HepG2 (cell line): Measurements from ENCODE around the gene PCDH10. TPM values are rescaled to one million over a fixed set of nuclear protein-coding genes. Genes with fewer than 3 reads are reported as not detected.

Experiments used
- ATAC-seq: fragments of 200-7000 bp; cut with Tn5 transposase; 3 replicates; pipeline ENCODE4 v1.9.1; 2020; ENCODE audit warnings: mild to moderate bottlenecking, moderate library complexity
- BruUV-seq: library from RNA; stranded (reverse); fragments of 400-500 nt; replicated peaks from 2 replicates; lab custom pipeline; 2021; lab: Mats Ljungman, UMichigan
- CTCF ChIA-PET: fragments of 300-600 bp; formaldehyde crosslinking; extraction: SDS; loops from one replicate; lab custom pipeline; 2021; ENCODE audit warnings: low total read pairs, inconsistent platforms, low intra/inter-chr PET ratio; lab: Yijun Ruan, JAX
- POLR2A ChIA-PET: fragments of 350-600 bp; sonication (Branson Sonifier 250); formaldehyde crosslinking; loops from one replicate; lab custom pipeline; 2020; ENCODE audit warnings: antibody characterized with exemption, inconsistent platforms; lab: Yijun Ruan, JAX
- DNase-seq: peaks from one replicate; pipeline ENCODE4 v3.0.0-alpha.2; 2015; ENCODE audit warnings: low spot score
- FAIRE-seq: peaks from 3 replicates; lab custom pipeline; 2011; peaks lifted over from hg19 to GRCh38; lab: Jason Lieb, UNC
- H2AFZ ChIP-seq: one replicate; pipeline ENCODE4 v1.6.1; 2011; ENCODE audit warnings: low read length, inconsistent platforms
- H3K27ac ChIP-seq: fragments of 300-600 bp; 3 replicates; pipeline ENCODE4 v1.8.0; 2011; ENCODE audit warnings: mixed run types, mild to moderate bottlenecking, mixed read lengths, low read length, inconsistent platforms; ENCODE audit not compliant: insufficient read depth; ENCODE audit errors: extremely low read length
- H3K27me3 ChIP-seq, 2 experiments: fragments of 200-600 bp in 1 of 2; 2 replicates in 1 of 2; 3 replicates in 1 of 2; pipeline versions ENCODE4 v1.6.0 to v1.8.0; 2011; ENCODE audit warnings: low read length in 2 of 2, mild to moderate bottlenecking in 2 of 2, moderate library complexity in 2 of 2, inconsistent platforms in 1 of 2; ENCODE audit not compliant: insufficient read depth in 2 of 2, control insufficient read depth in 1 of 2
- H3K36me3 ChIP-seq, 2 experiments: fragments of 200-600 bp in 1 of 2; replicated peaks in 1 of 2; 2 replicates in 1 of 2; 3 replicates in 1 of 2; pipeline versions ENCODE4 v1.5.1 to v1.8.0; 2011; ENCODE audit warnings: low read length in 2 of 2, inconsistent platforms in 1 of 2; ENCODE audit not compliant: insufficient read depth in 2 of 2, control insufficient read depth in 1 of 2
- H3K4me1 ChIP-seq: 2 replicates; pipeline ENCODE4 v1.5.1; 2012; ENCODE audit warnings: low read length, inconsistent platforms; ENCODE audit not compliant: insufficient read depth
- H3K4me2 ChIP-seq: 2 replicates; pipeline ENCODE4 v1.6.0; 2011; ENCODE audit warnings: low read depth, low read length, inconsistent platforms
- H3K4me3 ChIP-seq, 3 experiments: fragments of 200-600 bp in 1 of 3; sonication (generic), shearing (Covaris generic) in 1 of 3; replicated peaks in 1 of 3; 2 replicates each; pipeline ENCODE4 v1.5.1; 2011 to 2016; ENCODE audit warnings: low read length in 3 of 3, inconsistent platforms in 2 of 3, low read depth in 2 of 3, mild to moderate bottlenecking in 2 of 3, control low read depth in 1 of 3, mixed read lengths in 1 of 3; ENCODE audit not compliant: insufficient read depth in 1 of 3
- H3K79me2 ChIP-seq: one replicate; pipeline ENCODE4 v1.6.1; 2011; ENCODE audit warnings: low read length, inconsistent platforms; ENCODE audit not compliant: insufficient read depth
- H3K9ac ChIP-seq: 2 replicates; pipeline ENCODE4 v1.6.0; 2011; ENCODE audit warnings: mild to moderate bottlenecking, low read depth, low read length, inconsistent platforms; ENCODE audit not compliant: insufficient read depth
- H3K9me3 ChIP-seq: 2 replicates; pipeline ENCODE4 v1.5.1; 2012; ENCODE audit warnings: mild to moderate bottlenecking, low read length
- H4K20me1 ChIP-seq: 2 replicates; pipeline ENCODE4 v1.6.0; 2011; ENCODE audit warnings: inconsistent platforms, mild to moderate bottlenecking, low read length, moderate library complexity; ENCODE audit not compliant: insufficient read depth
- CEBPG ChIP-seq: IDR thresholded peaks from 2 replicates; pipeline ENCODE4 v1.6.1; 2016
- FOXA1 ChIP-seq, 2 experiments: fragments of 450-650 bp in 1 of 2; sonication (generic) in 1 of 2; formaldehyde crosslinking in 1 of 2; IDR thresholded peaks; 2 replicates each; pipeline versions ENCODE4 v1.4.0 to v1.6.1; 2016 to 2020; ENCODE audit warnings: missing genetic modification reagents in 1 of 2
- HMG20A ChIP-seq: IDR thresholded peaks from 2 replicates; pipeline ENCODE4 v1.6.1; 2016; ENCODE audit warnings: borderline replicate concordance
- KDM5A ChIP-seq: fragments of 200-600 bp; sonication (generic); IDR thresholded peaks from 2 replicates; pipeline ENCODE4 v1.7.0; 2018; ENCODE audit warnings: antibody characterized with exemption, mild to moderate bottlenecking, low read length, borderline replicate concordance
- MXD4 ChIP-seq: IDR thresholded peaks from 2 replicates; pipeline ENCODE4 v1.6.1; 2016; ENCODE audit warnings: mild to moderate bottlenecking, missing biosample characterization, missing genetic modification reagents
- MYNN ChIP-seq: sonication (generic); formaldehyde crosslinking; IDR thresholded peaks from 2 replicates; pipeline ENCODE4 v1.4.0; 2020; ENCODE audit warnings: mild to moderate bottlenecking, low read depth, missing genetic modification reagents
- POGZ ChIP-seq: sonication (generic); formaldehyde crosslinking; IDR thresholded peaks from 2 replicates; pipeline ENCODE4 v1.4.0; 2020; ENCODE audit warnings: mild to moderate bottlenecking, missing genetic modification reagents
- THRA ChIP-seq: sonication (generic); formaldehyde crosslinking; IDR thresholded peaks from 2 replicates; pipeline ENCODE4 v1.4.0; 2020; ENCODE audit warnings: missing genetic modification reagents, borderline replicate concordance
- ZNF777 ChIP-seq: sonication (generic); formaldehyde crosslinking; IDR thresholded peaks from 2 replicates; pipeline ENCODE4 v1.4.0; 2020; ENCODE audit warnings: missing genetic modification reagents
- WGBS: methylation state at CpG from one replicate; pipeline ENCODE4 v1.1.6; 2017; ENCODE audit warnings: low lambda C conversion rate; 5-methylcytosine and 5-hydroxymethylcytosine counted together
- in situ Hi-C: cut with HindIII; loops from 2 replicates; pipeline ENCODE4 v1.10.0; 2017; ENCODE audit warnings: low pct_unique_long_range_greater_than_20kb; ENCODE audit not compliant: extremely low pct_ligation_motif_present
- intact Hi-C: fragments of 100-400 bp; cut with micrococcal nuclease; formaldehyde crosslinking; loops from one replicate; pipeline ENCODE4 v1.10.0; 2022; ENCODE audit not compliant: unreplicated experiment
- polyA plus RNA-seq, 8 experiments: library from polyadenylated mRNA; depleted of rRNA in 3 of 8; stranded (reverse) in 7 of 8; unstranded in 1 of 8; fragments of >200 nt; fragmentation: Illumina TruSeq in 4 of 8; extraction: Trizol in 4 of 8; gene quantifications; 2 replicates each; pipeline versions ENCODE4 v1.2.1 to v1.2.3, GENCODE V29; 2011 to 2016; ENCODE audit warnings: low read depth in 4 of 8, missing spikeins in 1 of 8, mixed read lengths in 1 of 8; ENCODE audit not compliant: insufficient read depth in 1 of 8
- total RNA-seq, 5 experiments: library from RNA; depleted of rRNA; stranded (reverse); fragments of >200 nt; fragmentation: Illumina TruSeq; extraction: Trizol; gene quantifications; 2 replicates each; pipeline ENCODE4 v1.2.3, GENCODE V29; 2016; ENCODE audit warnings: low read depth in 1 of 5

The PCDH10 gene
- total and polyA plus RNA-seq, 2 of the 13 experiments (the other 11 are each of a cell fraction or from before 2014, with no cell fraction given): not detected

DNA sequence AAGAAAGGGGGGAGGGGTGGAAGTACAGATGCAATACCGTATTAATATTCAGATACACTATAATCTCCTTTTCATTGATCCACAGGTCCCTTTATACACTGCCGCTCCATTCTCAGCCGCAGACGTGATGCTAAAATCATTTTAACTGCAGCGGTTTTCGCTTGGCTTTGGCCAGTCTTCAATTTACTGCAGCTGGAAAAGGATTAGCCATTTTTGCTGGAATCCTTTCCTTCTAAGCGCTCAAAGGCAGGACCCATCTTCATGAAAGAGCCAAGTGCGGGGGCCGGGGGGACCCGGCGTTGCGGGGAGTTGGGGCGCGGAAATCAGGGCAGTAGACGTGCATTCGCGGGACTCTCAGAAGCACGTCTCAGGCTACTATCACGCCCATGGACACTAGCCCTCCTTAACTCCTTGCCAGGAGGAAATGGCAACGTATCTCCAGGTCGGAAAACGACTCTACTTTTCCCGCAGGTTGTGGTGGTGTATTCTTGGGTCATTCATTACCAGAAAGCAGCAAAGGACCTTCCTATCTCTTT, 1.7 kb upstream of the PCDH10 start (continued):
- TF ChIP-seq MYNN (CRISPR knock-in tag) (no peak), CEBPG (no peak), POGZ (no peak)
- TF ChIP-seq, all 625 proteins: peak for 0

DNA sequence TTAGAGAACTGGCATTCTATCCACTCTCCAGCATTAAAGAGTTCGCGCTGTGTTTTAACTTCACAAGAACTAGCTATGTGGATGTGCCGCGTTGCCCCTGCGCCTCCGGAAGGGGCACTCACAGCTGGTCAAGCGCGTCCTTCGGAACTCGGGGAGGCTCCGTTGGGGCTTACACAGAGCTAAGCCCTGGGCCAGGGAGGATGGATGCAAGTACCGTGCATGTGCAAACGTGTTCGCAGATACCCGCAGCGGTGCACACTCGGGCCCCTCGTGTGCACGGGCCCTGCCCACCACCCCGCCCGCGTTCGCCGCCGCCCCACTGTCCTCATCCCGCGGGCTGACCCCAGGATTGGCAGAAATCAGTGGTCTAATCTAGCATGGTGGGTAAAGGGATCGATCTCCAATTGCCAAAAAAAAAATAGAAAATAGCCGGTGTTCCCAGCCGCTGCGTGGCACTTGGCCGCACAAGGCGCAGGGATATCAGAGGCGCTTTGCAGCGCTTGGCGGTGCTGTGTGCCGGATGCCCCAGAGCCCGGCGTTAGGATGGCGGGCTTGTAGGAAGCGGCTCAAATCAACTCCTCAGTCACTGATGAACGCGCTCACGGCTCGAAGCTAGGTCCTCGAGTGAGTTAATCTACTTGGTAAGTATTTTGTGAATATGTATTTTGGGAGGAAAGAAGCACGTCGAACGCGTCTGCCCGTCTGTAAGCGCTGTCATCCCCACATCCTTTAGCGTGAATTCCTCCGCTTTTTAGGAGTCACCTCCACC, 989 bp upstream of the PCDH10 start:
- 77% methylated on average over 44 of the region's 54 CpGs for WGBS
- no peaks in the 10 kb centered on the region for H3K4me1 ChIP-seq
- no peak overlapping the region for H3K4me3 ChIP-seq
- H3K79me2 ChIP-seq: no peaks in the 10 kb centered on the region
- BruUV-seq: no TSS peak
- H4K20me1 ChIP-seq: no peaks in the 10 kb centered on the region
- intact Hi-C loops (no loop called here), in situ Hi-C loops (loop anchor here (10.0 kb wide), 1 partner anchor 337 kb away; no protein-coding TSS in a partner anchor)
- H2AFZ ChIP-seq: no peak overlapping the region
- no peak overlapping the region for H3K4me2 ChIP-seq
- no peaks in the 10 kb centered on the region for H3K36me3 ChIP-seq
- ChIA-PET POLR2A (no interaction called here), CTCF (no interaction called here)
- H3K9me3 ChIP-seq: no peaks in the 10 kb centered on the region
- no peak for TF ChIP-seq MXD4 (CRISPR knock-in tag)
- H3K27me3 ChIP-seq: peaks cover 0 to 8% of the 10 kb centered on the region in 2 experiments; a peak in 2 of 5 replicates
- H3K27ac ChIP-seq: no peak overlapping the region
- DNase-seq: no peak
- ATAC-seq: no peak
- FAIRE-seq: no peak
- H3K9ac ChIP-seq: no peak overlapping the region

- Histone ChIP-seq H3K4me3 (no peak overlapping the region; a peak in 1 of 6 replicates), H3K9me3 (no peaks in the 10 kb centered on the region), H3K9ac (no peak overlapping the region), H3K4me1 (no peaks in the 10 kb centered on the region), H3K27me3 (peaks cover 0 to 8% of the 10 kb centered on the region in 2 experiments; a peak in 2 of 5 replicates), H4K20me1 (no peaks in the 10 kb centered on the region), H3K79me2 (no peaks in the 10 kb centered on the region), H3K4me2 (no peak overlapping the region), H2AFZ (no peak overlapping the region), H3K36me3 (no peaks in the 10 kb centered on the region), H3K27ac (no peak overlapping the region)
- 53% methylated on average over 8 of the region's 8 CpGs for WGBS
- no peak for ATAC-seq
- CTCF ChIA-PET: no interaction called here
- in situ Hi-C loops (loop anchor here (10.0 kb wide), 1 partner anchor 335 kb away; no protein-coding TSS in a partner anchor), intact Hi-C loops (no loop called here)
- POLR2A ChIA-PET: no interaction called here
- FAIRE-seq: no peak
- no peak for DNase-seq
- no TSS peak for BruUV-seq
- TF ChIP-seq KDM5A: no peak
- TF ChIP-seq HMG20A: no peak
- no peak for TF ChIP-seq ZNF777 (CRISPR knock-in tag)
- no peak for TF ChIP-seq FOXA1 (IDR thresholded peaks at IDR 0.05)
- no peak for TF ChIP-seq FOXA1 (CRISPR knock-in tag; IDR thresholded peaks at IDR 0.05)
- TF ChIP-seq THRA (CRISPR knock-in tag): no peak
Observed at GRCh38 chr4:133149364-133149695, 236 bp downstream of the PCDH10 start.
